ENCODE measurements around the gene SMYD4. TPM values are rescaled to one million over a fixed set of nuclear protein-coding genes. Genes with fewer than 3 reads are reported as not detected.

The SMYD4 gene
- total RNA-seq, 3 donors from 2014 or later (not counting 1 experiment from before 2014, with no cell fraction given) = 20.3 to 37.8 (median 24.3) TPM

DNA sequence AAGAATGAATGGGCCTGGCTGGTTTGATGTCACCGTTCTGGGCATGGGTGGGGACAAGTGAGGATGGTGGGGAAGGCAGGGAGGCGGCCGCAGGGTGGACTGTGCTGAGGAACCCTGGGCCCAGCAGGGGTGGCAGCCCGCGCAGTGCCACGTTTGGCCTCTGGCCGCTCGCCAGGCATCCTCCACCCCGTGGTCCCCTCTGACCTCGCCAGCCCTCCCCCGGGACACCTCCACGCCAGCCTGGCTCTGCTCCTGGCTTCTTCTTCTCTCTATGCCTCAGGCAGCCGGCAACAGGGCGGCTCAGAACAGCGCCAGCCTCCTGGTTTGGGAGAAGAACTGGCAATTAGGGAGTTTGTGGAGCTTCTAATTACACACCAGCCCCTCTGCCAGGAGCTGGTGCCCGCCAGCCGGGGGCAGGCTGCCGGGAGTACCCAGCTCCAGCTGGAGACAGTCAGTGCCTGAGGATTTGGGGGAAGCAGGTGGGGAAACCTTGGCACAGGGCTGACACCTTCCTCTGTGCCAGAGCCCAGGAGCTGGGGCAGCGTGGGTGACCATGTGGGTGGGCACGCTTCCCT is 74.4 kb downstream of the SMYD4 start:
- Histone ChIP-seq H3K4me1 (ENCODE audit: control insufficient read depth, insufficient read depth, low read length) (peaks cover 27% of the 10 kb centered on the region), H3K9me3 (ENCODE audit: control insufficient read depth, insufficient read depth, low read length) (no peaks in the 10 kb centered on the region), H3K4me3 (ENCODE audit: low read length) (no peak overlapping the region), H3K27ac (ENCODE audit: low read length) (no peak overlapping the region), H3K36me3 (ENCODE audit: control insufficient read depth, insufficient read depth, low read length) (no peaks in the 10 kb centered on the region), H3K27me3 (ENCODE audit: control insufficient read depth, insufficient read depth, low read length) (no peaks in the 10 kb centered on the region)
- intact Hi-C loops (cut with micrococcal nuclease) = no loop called here
- Mint-ChIP-seq H3K4me1 (peaks cover 0 to 30% of the 10 kb centered on the region in 2 donors), H3K4me3 (no peak overlapping the region), H3K9me3 (no peaks in the 10 kb centered on the region), H3K27me3 (ENCODE audit: low read depth in 2 of 2) (peaks cover 6 to 15% of the 10 kb centered on the region in 2 donors), H3K36me3 (no peaks in the 10 kb centered on the region), H3K27ac (no peak overlapping the region)
- WGBS (ENCODE audit: insufficient coverage) = 85% methylated on average over 19 of the region's 20 CpGs
- DNase-seq (no peak), ATAC-seq (no peak)
- TF ChIP-seq, protein P1, sequence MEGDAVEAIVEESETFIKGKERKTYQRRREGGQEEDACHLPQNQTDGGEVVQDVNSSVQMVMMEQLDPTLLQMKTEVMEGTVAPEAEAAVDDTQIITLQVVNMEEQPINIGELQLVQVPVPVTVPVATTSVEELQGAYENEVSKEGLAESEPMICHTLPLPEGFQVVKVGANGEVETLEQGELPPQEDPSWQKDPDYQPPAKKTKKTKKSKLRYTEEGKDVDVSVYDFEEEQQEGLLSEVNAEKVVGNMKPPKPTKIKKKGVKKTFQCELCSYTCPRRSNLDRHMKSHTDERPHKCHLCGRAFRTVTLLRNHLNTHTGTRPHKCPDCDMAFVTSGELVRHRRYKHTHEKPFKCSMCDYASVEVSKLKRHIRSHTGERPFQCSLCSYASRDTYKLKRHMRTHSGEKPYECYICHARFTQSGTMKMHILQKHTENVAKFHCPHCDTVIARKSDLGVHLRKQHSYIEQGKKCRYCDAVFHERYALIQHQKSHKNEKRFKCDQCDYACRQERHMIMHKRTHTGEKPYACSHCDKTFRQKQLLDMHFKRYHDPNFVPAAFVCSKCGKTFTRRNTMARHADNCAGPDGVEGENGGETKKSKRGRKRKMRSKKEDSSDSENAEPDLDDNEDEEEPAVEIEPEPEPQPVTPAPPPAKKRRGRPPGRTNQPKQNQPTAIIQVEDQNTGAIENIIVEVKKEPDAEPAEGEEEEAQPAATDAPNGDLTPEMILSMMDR (IDR thresholded peaks at IDR 0.05) = no peak

DNA sequence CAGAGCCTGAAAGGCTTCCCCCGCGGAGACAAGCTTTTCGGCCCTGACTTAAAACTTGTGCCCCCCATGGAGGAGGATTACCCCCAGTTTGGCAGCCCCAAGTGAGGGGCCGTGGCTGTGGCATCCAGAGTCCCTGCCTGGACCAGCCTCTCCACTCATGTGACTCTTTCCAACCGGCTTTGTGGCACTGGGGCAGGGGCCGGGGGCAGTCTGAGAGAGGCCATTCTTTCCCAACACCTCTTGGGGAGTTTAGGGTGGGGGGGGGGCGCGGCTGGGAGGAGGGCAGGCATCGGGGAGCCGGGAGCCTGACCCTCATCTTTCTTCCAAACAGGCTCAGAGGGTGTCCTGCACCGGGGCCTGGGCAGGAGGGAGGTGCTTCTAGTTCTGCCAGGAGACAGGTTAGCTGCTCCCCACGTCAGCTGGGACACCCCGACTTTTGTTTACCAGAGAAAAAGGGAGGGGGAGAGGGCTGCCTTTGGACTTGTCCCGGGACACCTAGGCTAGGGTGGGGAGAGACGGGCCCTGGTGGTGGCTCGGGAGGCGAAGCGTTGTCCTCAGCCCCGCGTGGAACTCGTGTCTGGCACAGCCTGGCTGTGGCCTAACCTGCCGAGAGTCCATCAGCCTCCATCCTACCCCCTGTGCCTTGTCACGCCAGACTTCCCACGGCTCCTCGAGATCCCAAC is 75.1 kb downstream of the SMYD4 start:
- 91% methylated on average over 21 of the region's 25 CpGs for WGBS (ENCODE audit: insufficient coverage)
- DNase-seq = no peak
- Histone ChIP-seq H3K36me3 (ENCODE audit: control insufficient read depth, insufficient read depth, low read length) (no peaks in the 10 kb centered on the region), H3K4me1 (ENCODE audit: control insufficient read depth, insufficient read depth, low read length) (peaks cover 27% of the 10 kb centered on the region), H3K9me3 (ENCODE audit: control insufficient read depth, insufficient read depth, low read length) (no peaks in the 10 kb centered on the region), H3K4me3 (ENCODE audit: low read length) (no peak overlapping the region), H3K27me3 (ENCODE audit: control insufficient read depth, insufficient read depth, low read length) (no peaks in the 10 kb centered on the region), H3K27ac (ENCODE audit: low read length) (no peak overlapping the region)
- intact Hi-C loops (cut with micrococcal nuclease) = no loop called here
- Mint-ChIP-seq H3K9me3 (no peaks in the 10 kb centered on the region), H3K4me3 (no peak overlapping the region), H3K27me3 (ENCODE audit: low read depth in 2 of 2) (peaks cover 6 to 15% of the 10 kb centered on the region in 2 donors), H3K4me1 (peaks cover 0 to 30% of the 10 kb centered on the region in 2 donors), H3K27ac (no peak overlapping the region), H3K36me3 (no peaks in the 10 kb centered on the region)
- TF ChIP-seq, protein P1 (IDR thresholded peaks at IDR 0.05) = no peak
- no peak for ATAC-seq

DNA sequence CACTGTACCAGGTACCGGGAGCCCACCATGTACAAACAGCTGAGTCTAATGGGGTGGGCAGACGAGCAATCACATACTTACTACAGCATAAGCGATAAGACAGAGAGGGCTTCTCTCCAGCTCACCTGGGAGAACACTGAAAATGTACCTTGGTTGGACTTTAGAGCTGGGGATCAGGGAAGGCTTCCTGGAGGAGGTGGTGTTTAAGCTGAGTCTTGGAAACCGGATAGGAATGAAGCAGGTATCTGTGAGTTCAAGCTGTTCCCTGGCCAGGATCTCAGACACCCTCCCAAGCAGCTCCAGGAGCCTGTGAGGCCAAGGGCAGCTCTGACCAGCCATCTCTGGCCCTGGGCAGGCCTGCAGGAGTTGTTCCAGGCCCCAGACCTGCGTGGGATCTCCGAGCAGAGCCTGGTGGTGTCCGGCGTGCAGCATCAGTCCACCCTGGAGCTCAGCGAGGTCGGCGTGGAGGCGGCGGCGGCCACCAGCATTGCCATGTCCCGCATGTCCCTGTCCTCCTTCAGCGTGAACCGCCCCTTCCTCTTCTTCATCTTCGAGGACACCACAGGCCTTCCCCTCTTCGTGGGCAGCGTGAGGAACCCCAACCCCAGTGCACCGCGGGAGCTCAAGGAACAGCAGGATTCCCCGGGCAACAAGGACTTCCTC is 75.8 kb downstream of the SMYD4 start:
- no peak overlapping the region for H3K27ac Mint-ChIP-seq
- peaks cover 27% of the 10 kb centered on the region for H3K4me1 ChIP-seq (ENCODE audit: control insufficient read depth, insufficient read depth, low read length)
- ATAC-seq (no peak), DNase-seq (no peak)
- H3K36me3 ChIP-seq (ENCODE audit: control insufficient read depth, insufficient read depth, low read length) = no peaks in the 10 kb centered on the region
- H3K4me1 Mint-ChIP-seq = peaks cover 0 to 30% of the 10 kb centered on the region in 2 donors
- WGBS (ENCODE audit: insufficient coverage) = 81% methylated on average over 22 of the region's 23 CpGs
- no peak overlapping the region for H3K27ac ChIP-seq (ENCODE audit: low read length)
- no peaks in the 10 kb centered on the region for H3K36me3 Mint-ChIP-seq
- no peak overlapping the region for H3K4me3 Mint-ChIP-seq
- TF ChIP-seq, protein P1 (IDR thresholded peaks at IDR 0.05) = no peak
- no peaks in the 10 kb centered on the region for H3K9me3 Mint-ChIP-seq
- no peaks in the 10 kb centered on the region for H3K9me3 ChIP-seq (ENCODE audit: control insufficient read depth, insufficient read depth, low read length)
- no peak overlapping the region for H3K4me3 ChIP-seq (ENCODE audit: low read length)
- H3K27me3 ChIP-seq (ENCODE audit: control insufficient read depth, insufficient read depth, low read length) = no peaks in the 10 kb centered on the region
- peaks cover 6 to 16% of the 10 kb centered on the region in 2 donors for H3K27me3 Mint-ChIP-seq (ENCODE audit: low read depth in 2 of 2)
- intact Hi-C loops (cut with micrococcal nuclease) = no loop called here
